Measurements from ENCODE around the gene HSD11B2.

Gene HSD11B2

GRCh38 chr16:67430977-67431774 lies at the start of gene HSD11B2:
HSD11B2 (plus strand) TSS chr16:67431121; CDS start chr16:67431249, 128 bp downstream.
- DNase-seq = no peak

DNA sequence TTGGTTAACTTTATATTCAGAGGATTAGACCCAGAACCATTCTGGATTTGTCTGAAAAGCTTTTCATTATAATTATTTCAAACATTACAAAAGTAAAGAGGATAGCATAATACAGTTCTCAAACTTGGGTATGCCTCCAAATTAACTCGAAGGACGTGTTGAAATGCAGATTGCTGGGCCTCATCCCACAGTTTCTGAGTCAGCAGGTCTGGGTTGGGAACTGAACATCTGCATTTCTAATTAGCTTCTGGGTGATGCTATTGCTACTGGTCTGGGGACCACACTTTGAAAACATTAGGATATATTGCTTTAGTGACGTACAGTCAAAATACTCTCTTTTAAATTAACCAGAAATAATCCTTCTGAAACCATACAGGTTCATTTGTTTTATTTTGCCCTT lies 47.6 kb upstream of the HSD11B2 start:
- no peak for DNase-seq

GRCh38 chr16:67384778-67385510 lies 46.0 kb upstream of the HSD11B2 start:
- no peak for DNase-seq

GRCh38 chr16:67386861-67387455 lies 44.0 kb upstream of the HSD11B2 start:
- DNase-seq = no peak

- no peak for DNase-seq
Measured at GRCh38 chr16:67387479-67388079, 43.3 kb upstream of the HSD11B2 start.

- no peak for DNase-seq
Measured at GRCh38 chr16:67388191-67388590, 42.7 kb upstream of the HSD11B2 start.

DNA sequence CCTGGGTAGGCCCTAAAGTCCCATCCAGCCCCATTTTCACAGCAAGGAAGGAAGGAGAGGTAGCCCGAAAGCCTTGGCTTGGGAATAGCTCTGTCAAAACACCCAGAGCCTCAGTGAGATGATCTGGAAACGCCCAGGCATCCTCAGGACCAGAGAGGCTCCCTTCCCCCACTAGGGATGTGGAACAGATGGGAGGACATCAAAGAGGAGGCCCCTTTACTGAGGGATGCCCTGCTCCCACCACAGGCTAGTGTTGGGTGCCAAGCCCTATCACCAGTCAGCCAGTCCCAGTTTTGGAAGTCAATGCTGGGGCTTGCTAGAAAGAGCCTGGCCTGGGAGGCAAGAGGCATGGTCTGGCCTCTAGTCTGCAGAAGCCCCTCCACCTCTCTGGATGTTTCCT lies 42.3 kb upstream of the HSD11B2 start:
- no peak for DNase-seq

- DNase-seq = no peak
Measured at GRCh38 chr16:67389911-67390815, 40.8 kb upstream of the HSD11B2 start.

- no peak for DNase-seq
Measured at GRCh38 chr16:67390816-67391423, 40.0 kb upstream of the HSD11B2 start.

DNA sequence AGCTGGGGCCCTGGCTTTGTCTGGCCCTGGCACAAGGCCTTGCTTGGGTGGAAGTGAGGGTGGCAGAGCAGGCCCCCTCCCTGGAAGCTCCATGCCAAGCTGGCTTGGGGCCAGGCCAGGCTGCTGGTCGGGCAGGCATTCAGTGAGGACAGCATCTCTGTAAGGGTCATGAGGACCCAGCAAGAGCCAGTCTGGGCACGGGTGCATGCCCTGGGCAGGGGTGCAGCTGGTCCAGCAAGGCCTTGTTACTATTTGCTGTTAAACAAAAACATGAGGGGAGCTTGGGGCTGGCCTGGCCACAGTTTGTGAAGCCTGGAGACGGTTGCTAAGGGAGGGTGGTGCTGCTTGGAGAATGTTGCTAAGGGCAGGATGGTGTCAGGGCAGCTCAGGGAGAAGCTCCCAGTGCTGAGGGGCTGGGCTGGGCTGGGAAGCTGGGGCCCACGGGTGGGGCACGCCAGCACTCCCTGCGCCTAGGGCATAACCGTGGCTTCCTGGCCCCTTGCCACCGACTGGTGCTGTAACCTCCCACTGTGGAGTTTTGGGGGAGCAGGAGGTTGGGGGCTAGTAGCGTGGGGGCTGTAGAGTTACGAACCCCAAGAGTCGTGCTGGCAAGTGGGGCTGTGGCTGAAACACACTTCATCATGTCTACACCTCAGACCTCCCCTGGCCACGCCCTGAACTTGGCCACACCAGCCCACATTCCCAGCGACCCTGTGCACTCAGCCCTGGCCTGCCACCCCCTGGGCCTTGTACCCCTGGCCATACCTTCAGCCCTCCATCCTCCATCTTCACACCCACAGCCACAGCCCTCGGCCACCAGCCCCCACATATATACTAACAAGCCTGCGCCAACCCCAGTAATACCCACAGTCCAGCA lies 39.3 kb upstream of the HSD11B2 start:
- DNase-seq = no peak

DNA sequence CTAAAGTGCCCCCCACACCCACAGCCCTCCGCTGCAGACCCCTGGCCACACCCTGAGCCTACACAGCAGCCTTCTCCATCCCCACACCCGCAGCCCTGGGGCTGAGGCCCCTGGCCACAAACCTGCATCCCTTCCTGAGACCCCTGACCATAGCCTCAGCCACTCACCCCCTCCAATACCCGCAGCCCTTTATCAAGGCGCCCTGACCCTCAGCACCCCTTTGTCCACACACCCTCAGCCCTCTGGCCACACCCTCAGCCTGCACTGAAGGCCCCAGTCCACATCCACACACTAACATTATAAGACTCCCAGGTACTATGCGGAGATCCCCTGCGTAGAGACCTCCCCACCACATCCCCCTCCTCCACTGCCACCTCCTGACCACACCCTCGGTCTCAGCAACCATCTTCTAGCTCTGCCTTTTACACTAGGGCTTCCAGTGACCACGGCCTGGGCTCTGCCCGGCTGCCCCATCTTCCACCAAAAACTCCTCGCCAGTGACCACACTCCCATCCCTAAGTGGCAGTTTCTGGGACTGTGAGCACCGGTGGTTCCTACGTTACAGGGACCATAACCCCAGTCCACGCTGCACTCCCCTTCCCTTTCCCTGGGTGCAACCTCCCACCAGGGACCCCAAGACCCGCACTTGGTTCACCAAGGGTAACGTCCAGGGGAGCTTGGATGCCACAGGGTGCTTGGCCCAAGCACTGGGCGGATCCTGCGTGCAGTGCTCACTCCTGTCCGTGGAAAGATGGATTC lies 38.4 kb upstream of the HSD11B2 start:
- DNase-seq = no peak

- DNase-seq = no peak
Measured at GRCh38 chr16:67393111-67393787, 37.7 kb upstream of the HSD11B2 start, which contains the start of gene TPPP3. TPPP3 (minus strand) TSS chr16:67393498; CDS start chr16:67391111, 2,387 bp downstream.

GRCh38 chr16:67393788-67394154 lies 37.1 kb upstream of the HSD11B2 start:
- no peak for DNase-seq

DNA sequence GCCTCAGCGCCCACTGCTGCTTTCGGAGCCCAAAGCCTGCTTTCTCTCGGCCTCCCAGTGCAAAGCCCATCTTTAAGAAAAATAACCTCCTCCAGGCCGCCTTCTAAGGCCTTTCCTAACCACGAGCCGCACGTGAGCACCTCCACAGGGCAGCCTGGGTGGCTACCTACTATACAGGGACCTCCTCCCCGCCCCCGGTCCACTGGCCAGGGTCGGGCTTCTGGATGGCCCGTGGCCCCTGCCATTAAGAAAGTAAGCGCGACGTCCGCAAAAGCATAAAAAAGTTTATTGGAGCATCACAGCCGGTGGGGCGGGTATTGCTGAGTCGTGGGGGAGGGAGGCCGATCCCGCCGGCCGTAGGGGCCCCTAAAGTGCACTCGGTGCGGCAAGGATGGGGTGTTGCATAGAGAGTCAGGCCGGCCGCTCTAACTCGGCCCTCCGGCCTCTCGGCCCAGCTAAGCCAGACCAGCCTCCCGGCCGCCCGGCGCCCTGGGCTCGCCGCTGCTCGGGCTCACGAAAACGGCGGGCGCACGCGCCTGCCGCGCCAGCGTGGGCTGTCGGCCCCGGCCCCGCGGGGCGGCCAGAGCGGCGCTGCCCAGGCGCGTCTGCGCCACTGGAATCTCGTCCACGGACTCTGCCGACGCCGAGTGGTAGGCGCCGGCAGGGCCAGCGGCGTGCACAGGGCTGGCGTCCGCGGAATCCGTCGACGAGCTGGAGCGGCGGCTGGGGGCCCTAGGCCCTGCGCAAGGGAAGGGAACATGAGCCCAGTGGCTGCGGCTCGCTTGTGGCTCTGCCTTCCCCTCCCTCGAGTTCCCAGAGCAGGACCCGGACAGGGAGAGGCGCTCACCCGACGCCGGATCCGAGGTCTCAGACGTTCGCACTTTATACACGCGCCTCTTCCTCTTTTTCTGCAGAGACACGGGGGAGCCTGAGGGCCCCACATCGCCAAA lies 36.5 kb upstream of the HSD11B2 start:
- DNase-seq = no peak

DNA sequence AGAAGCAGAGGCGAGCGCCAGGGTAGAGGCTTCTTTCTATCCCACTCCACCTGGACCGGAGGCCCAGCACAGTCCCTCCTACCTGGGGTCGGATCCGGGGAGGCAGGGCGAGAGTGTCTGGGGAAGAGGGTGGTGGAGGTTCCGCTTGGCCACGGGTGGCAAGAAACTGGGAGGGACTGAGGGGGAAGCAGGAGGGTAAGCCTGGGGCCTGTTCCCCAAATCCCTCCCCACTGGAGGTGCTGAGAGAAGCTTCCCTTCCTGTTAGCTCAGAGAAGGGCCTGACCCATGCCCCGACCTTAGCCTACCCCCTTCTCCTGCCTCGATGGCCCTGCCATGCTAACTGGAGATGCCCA lies 35.8 kb upstream of the HSD11B2 start:
- DNase-seq = no peak

GRCh38 chr16:67395458-67396158 lies 35.3 kb upstream of the HSD11B2 start:
- DNase-seq = no peak

DNA sequence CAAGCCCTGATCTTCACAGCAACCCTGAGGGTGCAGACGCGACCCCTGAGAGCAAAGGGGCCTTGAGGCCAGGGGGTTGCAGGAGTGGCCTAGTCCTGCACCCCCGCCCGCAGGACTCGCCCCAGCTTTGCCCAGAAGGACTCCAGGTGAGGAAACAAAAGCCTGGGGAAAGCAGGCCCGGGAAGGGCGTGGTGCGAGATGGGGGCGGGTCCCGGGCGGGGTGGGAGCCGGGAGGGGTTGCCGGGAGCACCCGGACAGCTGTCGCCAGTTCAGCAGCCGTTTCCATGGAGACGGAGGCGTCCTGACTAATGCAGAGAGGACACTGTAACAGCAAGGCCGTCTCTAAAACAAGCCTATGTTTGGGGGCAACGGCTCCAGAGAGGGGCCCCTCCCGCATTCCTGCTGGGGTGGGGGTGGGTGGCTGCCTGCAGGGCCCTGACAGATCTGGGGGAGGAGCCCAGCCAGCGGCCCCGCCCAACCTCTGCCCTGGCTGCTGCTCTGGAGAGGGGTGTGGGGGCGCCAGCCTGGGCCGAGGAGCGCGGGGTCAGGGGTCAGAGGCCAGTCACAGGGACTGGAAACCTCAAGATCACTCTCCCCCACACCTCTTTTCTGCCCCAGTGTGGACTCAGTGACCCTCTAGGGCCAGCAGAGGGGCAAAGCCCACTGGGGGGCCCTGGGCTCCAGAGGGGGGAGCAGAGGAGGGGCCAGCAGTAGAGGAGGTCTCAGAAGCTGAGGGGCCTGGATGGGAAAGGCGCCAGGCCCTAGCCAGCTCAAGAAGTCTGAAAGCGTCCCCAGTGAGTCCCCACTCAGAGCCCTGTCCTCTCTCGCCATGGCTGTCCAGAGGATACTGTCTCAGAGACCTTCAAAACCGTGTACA lies 34.5 kb upstream of the HSD11B2 start:
- no peak for DNase-seq

All from activated CD4-positive, alpha-beta T cell treated with anti-CD3 and anti-CD28 coated beads for 1 hour (primary cell).